ENCODE data around the gene UBE2U.
"Not testable (repeated sequence)": the region's sequence is repeated elsewhere in the genome, so short reads cannot be mapped to it uniquely, and the experiment has no call there.

DNA sequence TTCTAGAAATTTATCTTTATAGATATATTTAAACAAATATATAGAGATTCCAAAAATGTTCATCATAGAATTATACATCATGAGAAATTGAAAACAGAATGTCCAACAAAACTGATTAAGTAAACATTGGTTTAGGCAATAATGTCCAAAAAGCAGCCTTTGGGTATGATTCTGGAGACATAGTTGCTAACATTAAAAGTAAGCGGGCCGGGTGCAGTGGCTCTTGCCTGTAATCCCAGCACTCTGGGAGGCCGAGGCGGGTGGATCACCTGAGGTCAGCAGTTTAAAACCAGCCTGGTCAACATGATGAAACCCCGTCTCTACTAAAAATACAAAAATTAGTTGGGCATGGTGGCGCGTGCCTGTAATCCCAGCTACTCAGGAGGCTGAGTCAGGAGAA lies 20.8 kb downstream of the UBE2U start:
- TF ChIP-seq, protein P1, sequence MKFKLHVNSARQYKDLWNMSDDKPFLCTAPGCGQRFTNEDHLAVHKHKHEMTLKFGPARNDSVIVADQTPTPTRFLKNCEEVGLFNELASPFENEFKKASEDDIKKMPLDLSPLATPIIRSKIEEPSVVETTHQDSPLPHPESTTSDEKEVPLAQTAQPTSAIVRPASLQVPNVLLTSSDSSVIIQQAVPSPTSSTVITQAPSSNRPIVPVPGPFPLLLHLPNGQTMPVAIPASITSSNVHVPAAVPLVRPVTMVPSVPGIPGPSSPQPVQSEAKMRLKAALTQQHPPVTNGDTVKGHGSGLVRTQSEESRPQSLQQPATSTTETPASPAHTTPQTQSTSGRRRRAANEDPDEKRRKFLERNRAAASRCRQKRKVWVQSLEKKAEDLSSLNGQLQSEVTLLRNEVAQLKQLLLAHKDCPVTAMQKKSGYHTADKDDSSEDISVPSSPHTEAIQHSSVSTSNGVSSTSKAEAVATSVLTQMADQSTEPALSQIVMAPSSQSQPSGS (IDR thresholded peaks at IDR 0.05; ENCODE audit: low read length), result not testable (repeated sequence)
- TF ChIP-seq POLR2AphosphoS5 (IDR thresholded peaks at IDR 0.05; ENCODE audit: low read depth, low read length); HDAC2 (IDR thresholded peaks at IDR 0.05; ENCODE audit: borderline replicate concordance in 1 of 2, low read depth in 2 of 2, low read length in 2 of 2); SP2 (IDR thresholded peaks at IDR 0.05; ENCODE audit: low read length); EZH2 (IDR thresholded peaks at IDR 0.05; ENCODE audit: low read depth, low read length, severe bottlenecking); SIX5 (IDR thresholded peaks at IDR 0.05; ENCODE audit: low read depth, low read length): not testable (repeated sequence)
- TF ChIP-seq, protein P2, sequence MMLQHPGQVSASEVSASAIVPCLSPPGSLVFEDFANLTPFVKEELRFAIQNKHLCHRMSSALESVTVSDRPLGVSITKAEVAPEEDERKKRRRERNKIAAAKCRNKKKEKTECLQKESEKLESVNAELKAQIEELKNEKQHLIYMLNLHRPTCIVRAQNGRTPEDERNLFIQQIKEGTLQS (IDR thresholded peaks at IDR 0.05; ENCODE audit: insufficient read depth, low read depth, low read length), result not testable (repeated sequence)
- TF ChIP-seq, protein P3, sequence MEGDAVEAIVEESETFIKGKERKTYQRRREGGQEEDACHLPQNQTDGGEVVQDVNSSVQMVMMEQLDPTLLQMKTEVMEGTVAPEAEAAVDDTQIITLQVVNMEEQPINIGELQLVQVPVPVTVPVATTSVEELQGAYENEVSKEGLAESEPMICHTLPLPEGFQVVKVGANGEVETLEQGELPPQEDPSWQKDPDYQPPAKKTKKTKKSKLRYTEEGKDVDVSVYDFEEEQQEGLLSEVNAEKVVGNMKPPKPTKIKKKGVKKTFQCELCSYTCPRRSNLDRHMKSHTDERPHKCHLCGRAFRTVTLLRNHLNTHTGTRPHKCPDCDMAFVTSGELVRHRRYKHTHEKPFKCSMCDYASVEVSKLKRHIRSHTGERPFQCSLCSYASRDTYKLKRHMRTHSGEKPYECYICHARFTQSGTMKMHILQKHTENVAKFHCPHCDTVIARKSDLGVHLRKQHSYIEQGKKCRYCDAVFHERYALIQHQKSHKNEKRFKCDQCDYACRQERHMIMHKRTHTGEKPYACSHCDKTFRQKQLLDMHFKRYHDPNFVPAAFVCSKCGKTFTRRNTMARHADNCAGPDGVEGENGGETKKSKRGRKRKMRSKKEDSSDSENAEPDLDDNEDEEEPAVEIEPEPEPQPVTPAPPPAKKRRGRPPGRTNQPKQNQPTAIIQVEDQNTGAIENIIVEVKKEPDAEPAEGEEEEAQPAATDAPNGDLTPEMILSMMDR (IDR thresholded peaks at IDR 0.05; ENCODE audit: control extremely low read depth in 1 of 3, insufficient read depth in 1 of 3, low read depth in 1 of 3, low read length in 3 of 3), result not testable (repeated sequence)
